HepG2 (cell line): Measurements from ENCODE around the gene RPS2. TPM values are rescaled to one million over a fixed set of nuclear protein-coding genes. Genes with fewer than 3 reads are reported as not detected.

ENCODE experiments used
- ATAD3A ChIP-seq: sonication (generic); formaldehyde crosslinking; IDR thresholded peaks from 2 replicates; pipeline ENCODE4 v1.4.0; 2020; ENCODE audit warnings: missing genetic modification reagents
- FLYWCH1 ChIP-seq: sonication (generic); formaldehyde crosslinking; IDR thresholded peaks from 2 replicates; pipeline ENCODE4 v1.8.1; 2023; ENCODE audit warnings: mild to moderate bottlenecking, missing genetic modification reagents
- HDAC6 ChIP-seq: fragments of 200-600 bp; sonication (generic); IDR thresholded peaks from 2 replicates; pipeline ENCODE4 v1.7.0; 2017; ENCODE audit warnings: mild to moderate bottlenecking, antibody characterized with exemption, low read length, low read depth
- JARID2 ChIP-seq: sonication (generic); formaldehyde crosslinking; IDR thresholded peaks from 2 replicates; pipeline ENCODE4 v1.8.1; 2023; ENCODE audit warnings: missing genetic modification reagents, inconsistent platforms; ENCODE audit not compliant: insufficient replicate concordance
- MYNN ChIP-seq: sonication (generic); formaldehyde crosslinking; IDR thresholded peaks from 2 replicates; pipeline ENCODE4 v1.4.0; 2020; ENCODE audit warnings: mild to moderate bottlenecking, low read depth, missing genetic modification reagents
- SMC3 ChIP-seq: IDR thresholded peaks from 2 replicates; pipeline ENCODE4 v1.6.1; 2011; ENCODE audit warnings: low read length, improper control_type of control experiment
- STAT5B ChIP-seq: sonication (generic); formaldehyde crosslinking; IDR thresholded peaks from 2 replicates; pipeline ENCODE4 v1.4.0; 2020; ENCODE audit warnings: missing genetic modification reagents
- U2AF2 ChIP-seq: fragments of 200-400 bp; formaldehyde crosslinking; IDR thresholded peaks from 2 replicates; pipeline ENCODE4 v1.6.1; 2017; ENCODE audit warnings: low read depth, mild to moderate bottlenecking, low read length
- ZNF318 ChIP-seq: sonication (generic); formaldehyde crosslinking; IDR thresholded peaks from 2 replicates; pipeline ENCODE4 v1.4.0; 2020; ENCODE audit warnings: mild to moderate bottlenecking, missing genetic modification reagents
- ZNF609 ChIP-seq: sonication (generic); formaldehyde crosslinking; IDR thresholded peaks from 2 replicates; pipeline ENCODE4 v1.4.0; 2020; ENCODE audit warnings: mild to moderate bottlenecking, missing genetic modification reagents, borderline replicate concordance
- ZNF615 ChIP-seq: sonication (generic); formaldehyde crosslinking; IDR thresholded peaks from 2 replicates; pipeline ENCODE4 v1.5.0; 2020; ENCODE audit warnings: mild to moderate bottlenecking, missing genetic modification reagents, borderline replicate concordance
- ZNF784 ChIP-seq: sonication (generic); formaldehyde crosslinking; IDR thresholded peaks from 2 replicates; pipeline ENCODE4 v1.5.1; 2020; ENCODE audit warnings: missing genetic modification reagents, mild to moderate bottlenecking, borderline replicate concordance
- ZNF850 ChIP-seq: sonication (generic); formaldehyde crosslinking; conservative IDR thresholded peaks from 2 replicates; pipeline ENCODE4 v1.9.0; 2021; ENCODE audit warnings: mild to moderate bottlenecking, missing genetic modification reagents
- polyA plus RNA-seq, 8 experiments: library from polyadenylated mRNA; depleted of rRNA in 3 of 8; stranded (reverse) in 7 of 8; unstranded in 1 of 8; fragments of >200 nt; fragmentation: Illumina TruSeq in 4 of 8; extraction: Trizol in 4 of 8; gene quantifications; 2 replicates each; pipeline versions ENCODE4 v1.2.1 to v1.2.3, GENCODE V29; 2011 to 2016; ENCODE audit warnings: low read depth in 4 of 8, missing spikeins in 1 of 8, mixed read lengths in 1 of 8; ENCODE audit not compliant: insufficient read depth in 1 of 8
- total RNA-seq, 5 experiments: library from RNA; depleted of rRNA; stranded (reverse); fragments of >200 nt; fragmentation: Illumina TruSeq; extraction: Trizol; gene quantifications; 2 replicates each; pipeline ENCODE4 v1.2.3, GENCODE V29; 2016; ENCODE audit warnings: low read depth in 1 of 5

The RPS2 gene
- total and polyA plus RNA-seq, 2 of the 13 experiments (the other 11 are each of a cell fraction or from before 2014, with no cell fraction given), result 1,908 to 4,514 TPM

DNA sequence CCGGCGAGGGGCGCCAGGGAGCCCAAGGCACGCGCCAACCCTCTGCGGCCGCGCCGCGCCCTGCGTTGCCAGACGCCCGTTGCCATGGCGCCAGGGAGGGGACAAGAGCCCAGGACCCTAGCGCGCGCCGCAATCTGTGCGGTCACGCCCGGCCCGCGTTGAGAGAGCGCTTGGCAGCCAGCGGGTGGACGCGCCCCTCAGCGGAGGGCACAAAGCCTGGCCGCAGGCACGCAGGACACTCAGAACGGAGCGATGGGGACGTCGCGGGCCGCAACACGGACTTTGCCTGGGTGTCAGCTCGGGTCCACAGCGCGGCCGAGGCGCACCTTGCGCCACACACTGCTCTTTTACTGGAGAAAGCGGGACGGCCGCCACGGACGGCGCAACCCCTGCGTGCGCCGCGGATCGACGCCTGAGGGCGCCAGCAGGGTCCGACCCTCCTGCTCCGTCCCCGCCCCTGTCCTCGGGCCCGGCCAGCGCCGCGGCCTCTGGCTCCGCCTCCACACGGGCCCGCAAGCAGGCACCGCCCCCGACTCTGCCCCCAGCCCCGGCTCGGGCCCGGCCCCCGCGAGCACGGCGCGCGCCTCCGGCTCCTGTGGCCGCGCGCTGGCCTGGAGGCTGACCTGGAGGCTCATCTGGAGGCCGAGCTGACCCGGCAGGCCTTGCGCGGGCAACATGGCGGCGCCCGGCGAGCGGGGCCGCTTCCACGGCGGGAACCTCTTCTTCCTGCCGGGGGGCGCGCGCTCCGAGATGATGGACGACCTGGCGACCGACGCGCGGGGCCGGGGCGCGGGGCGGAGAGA lies 19.1 kb upstream of the RPS2 start, which contains the start of gene GFER (continued):
- TF ChIP-seq ZNF318 (CRISPR knock-in tag) (no peak), ZNF609 (CRISPR knock-in tag) (no peak; the same call in 1 of the 2 replicates), SMC3 (no peak), ZNF615 (no peak), ZNF784 (CRISPR knock-in tag) (peak; percentile 73; the same call in 1 of the 2 replicates), U2AF2 (0 out of 2 replicates have a peak, but pooled peaks have one; percentile 76), ZNF850 (CRISPR knock-in tag) (no peak), JARID2 (CRISPR knock-in tag) (peak; percentile 37), FLYWCH1 (no peak), ATAD3A (CRISPR knock-in tag) (no peak), STAT5B (CRISPR knock-in tag) (no peak), MYNN (CRISPR knock-in tag) (0 out of 2 replicates have a peak, but pooled peaks have one; percentile 76), HDAC6 (no peak)
